ENCODE data around the gene MTMR6.

The MTMR6 gene

DNA sequence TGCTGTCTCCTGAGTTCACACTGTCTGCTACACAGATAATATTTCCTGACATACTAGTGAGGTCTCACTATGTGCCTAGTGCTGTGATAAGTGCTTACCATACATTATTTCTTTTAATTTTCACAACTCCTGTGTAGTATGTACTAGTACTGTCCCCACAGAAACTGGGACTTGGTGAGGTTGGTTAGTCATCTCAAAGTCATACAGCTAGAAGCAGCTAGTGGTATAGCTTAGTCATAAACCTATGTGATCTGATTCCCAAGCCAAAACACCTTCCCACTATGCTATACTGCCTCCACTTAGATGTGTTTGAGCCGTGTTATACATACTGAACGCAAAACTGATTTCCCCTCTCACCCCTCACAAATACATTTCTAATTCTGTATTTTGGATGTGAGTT, 10.5 kb downstream of the MTMR6 start:
- TF ChIP-seq ZFX (IDR thresholded peaks at IDR 0.05): no peak
- TF ChIP-seq, protein P1, sequence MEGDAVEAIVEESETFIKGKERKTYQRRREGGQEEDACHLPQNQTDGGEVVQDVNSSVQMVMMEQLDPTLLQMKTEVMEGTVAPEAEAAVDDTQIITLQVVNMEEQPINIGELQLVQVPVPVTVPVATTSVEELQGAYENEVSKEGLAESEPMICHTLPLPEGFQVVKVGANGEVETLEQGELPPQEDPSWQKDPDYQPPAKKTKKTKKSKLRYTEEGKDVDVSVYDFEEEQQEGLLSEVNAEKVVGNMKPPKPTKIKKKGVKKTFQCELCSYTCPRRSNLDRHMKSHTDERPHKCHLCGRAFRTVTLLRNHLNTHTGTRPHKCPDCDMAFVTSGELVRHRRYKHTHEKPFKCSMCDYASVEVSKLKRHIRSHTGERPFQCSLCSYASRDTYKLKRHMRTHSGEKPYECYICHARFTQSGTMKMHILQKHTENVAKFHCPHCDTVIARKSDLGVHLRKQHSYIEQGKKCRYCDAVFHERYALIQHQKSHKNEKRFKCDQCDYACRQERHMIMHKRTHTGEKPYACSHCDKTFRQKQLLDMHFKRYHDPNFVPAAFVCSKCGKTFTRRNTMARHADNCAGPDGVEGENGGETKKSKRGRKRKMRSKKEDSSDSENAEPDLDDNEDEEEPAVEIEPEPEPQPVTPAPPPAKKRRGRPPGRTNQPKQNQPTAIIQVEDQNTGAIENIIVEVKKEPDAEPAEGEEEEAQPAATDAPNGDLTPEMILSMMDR (conservative IDR thresholded peaks at IDR 0.05): no peak
- H3K27ac ChIP-seq: no peak overlapping the region

DNA sequence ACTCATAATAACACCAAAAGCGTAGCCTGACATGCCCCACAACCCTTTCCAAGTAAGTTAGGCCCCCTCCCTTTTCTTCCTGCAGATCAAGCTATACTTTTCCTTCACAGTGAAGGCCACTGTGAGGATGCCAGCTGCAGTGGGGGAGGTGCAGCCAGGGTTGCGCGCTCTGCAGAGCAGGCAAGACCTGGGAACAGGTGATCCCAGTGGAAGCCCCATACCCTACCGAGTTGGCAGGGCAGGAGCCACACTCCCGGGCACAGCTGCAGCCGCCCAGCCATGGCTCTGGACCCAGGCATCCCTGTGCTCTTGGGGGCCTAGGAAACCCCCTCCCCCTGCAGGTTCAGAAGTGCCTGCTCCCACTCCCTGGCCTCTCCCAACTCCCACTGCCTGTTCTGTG, 18.7 kb downstream of the MTMR6 start:
- no peak overlapping the region for H3K27ac ChIP-seq
- TF ChIP-seq, protein P1 (conservative IDR thresholded peaks at IDR 0.05): no peak
- no peak for TF ChIP-seq ZFX (IDR thresholded peaks at IDR 0.05)

DNA sequence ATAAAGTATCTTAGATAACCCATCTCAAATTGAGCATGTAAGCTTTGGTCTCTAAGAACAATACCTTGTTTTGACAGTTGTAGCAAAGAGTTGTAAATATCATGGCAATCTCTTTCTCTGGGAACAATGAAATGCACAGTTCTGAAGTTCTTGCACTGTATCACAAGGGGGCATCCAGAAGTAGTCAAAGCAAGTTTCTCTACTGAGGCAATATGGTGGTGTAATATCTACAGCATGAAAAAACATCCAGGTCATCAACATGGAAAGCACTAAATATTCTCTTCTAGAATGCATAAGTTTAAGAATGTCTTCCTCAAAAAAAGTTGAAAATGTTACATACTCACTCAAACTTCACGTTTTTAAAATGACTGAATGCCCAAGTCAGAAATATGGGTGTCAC, 19.6 kb downstream of the MTMR6 start:
- H3K27ac ChIP-seq: no peak overlapping the region
- TF ChIP-seq, protein P1 (conservative IDR thresholded peaks at IDR 0.05): peak; percentile 32
- no peak for TF ChIP-seq ZFX (IDR thresholded peaks at IDR 0.05)

DNA sequence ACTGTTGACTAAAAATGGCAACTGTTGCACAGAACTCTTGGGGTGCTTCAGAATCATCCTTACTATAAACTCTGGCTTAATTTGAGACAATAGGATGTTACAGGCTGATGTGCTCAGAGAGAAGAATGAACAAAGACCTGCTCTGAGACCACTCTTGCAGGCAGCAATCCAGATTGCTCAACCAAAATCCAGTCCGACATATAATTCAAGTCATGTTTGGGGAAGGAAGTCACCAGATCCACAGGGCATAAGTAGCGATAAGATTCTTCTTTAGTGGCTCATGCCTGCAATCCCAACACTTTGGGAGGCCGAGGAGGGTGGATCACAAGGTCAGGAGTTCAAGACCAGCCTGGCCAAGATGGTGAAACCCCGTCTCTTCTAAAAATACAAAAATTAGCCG, 20.6 kb downstream of the MTMR6 start:
- TF ChIP-seq, protein P1 (conservative IDR thresholded peaks at IDR 0.05): no peak
- no peak for TF ChIP-seq ZFX (IDR thresholded peaks at IDR 0.05)
- H3K27ac ChIP-seq: no peak overlapping the region

DNA sequence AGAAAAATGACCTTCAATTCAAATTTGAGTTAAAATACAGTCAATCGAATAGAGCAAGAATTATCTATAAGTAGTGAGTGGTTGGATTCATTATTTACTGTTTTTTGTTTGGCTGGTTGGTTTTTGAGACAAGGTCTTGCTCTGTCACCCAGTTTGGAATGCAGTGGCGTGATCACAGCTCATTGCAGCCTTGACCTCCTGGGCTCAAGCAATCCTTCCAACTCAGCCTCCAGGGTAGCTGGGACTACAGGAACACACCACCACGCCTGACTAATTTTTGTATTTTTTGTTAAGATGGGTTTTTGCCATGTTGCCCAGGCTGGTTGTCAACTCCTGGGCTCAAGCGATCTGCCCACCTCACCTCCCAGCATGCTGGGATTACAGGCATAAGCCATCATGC, 25.0 kb downstream of the MTMR6 start:
- no peak overlapping the region for H3K27ac ChIP-seq
- TF ChIP-seq, protein P1 (conservative IDR thresholded peaks at IDR 0.05): no peak
- no peak for TF ChIP-seq ZFX (IDR thresholded peaks at IDR 0.05)

DNA sequence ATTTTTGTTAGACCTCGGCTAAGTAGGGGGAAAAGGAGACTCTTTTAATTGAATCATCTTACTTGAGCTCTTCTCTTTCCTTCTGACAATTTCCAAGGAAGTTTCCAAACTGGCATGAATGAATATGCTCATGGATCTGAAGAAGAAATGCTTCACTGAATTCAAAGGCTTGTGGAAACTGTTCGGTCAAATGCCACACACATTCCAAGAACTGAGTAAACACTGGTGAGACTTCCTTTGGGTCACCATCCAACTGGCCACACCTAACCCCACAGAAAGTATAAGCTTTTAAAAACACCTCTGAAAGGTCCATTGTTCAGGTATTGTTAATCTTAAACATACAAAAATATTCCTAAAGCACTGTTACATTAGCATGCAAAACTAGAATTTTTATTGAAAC, 33.6 kb downstream of the MTMR6 start:
- TF ChIP-seq, protein P1 (conservative IDR thresholded peaks at IDR 0.05): no peak
- TF ChIP-seq ZFX (IDR thresholded peaks at IDR 0.05): no peak
- H3K27ac ChIP-seq: no peak overlapping the region

DNA sequence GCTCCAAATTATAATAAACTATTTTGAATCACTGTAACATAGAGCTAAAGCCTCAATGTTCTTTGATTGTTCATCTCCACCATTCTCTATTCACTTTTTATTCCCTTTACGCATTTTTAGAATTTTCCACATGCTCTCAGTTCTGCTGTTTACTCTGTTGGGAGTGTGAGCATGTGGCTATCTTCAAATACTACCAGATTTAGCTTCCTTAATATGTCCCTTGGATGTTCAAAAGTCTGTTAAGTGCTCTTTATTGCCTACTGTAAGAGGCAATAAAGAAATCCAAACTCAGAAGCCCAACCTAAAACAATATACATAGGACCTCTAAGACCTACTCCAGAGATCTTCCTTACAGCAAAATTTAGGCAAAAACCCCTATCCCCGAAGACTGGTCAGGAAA, 34.5 kb downstream of the MTMR6 start:
- TF ChIP-seq ZFX (IDR thresholded peaks at IDR 0.05): no peak
- TF ChIP-seq, protein P1 (conservative IDR thresholded peaks at IDR 0.05): no peak
- no peak overlapping the region for H3K27ac ChIP-seq

Measured in C4-2B (cell line).